GM18868 (cell line): ENCODE results near the gene CT45A7.
"Not testable (repeated sequence)": the region's sequence is repeated elsewhere in the genome, so short reads cannot be mapped to it uniquely, and the experiment has no call there.

ENCODE experiments used
- ATAC-seq: cut with Tn5 transposase; IDR thresholded peaks from one replicate; pipeline ENCODE4 v1.9.1; 2021; ENCODE audit warnings: mild to moderate bottlenecking, moderate library complexity; ENCODE audit not compliant: unreplicated experiment

CT45A7 gene, protein sequence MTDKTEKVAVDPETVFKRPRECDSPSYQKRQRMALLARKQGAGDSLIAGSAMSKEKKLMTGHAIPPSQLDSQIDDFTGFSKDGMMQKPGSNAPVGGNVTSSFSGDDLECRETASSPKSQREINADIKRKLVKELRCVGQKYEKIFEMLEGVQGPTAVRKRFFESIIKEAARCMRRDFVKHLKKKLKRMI

DNA sequence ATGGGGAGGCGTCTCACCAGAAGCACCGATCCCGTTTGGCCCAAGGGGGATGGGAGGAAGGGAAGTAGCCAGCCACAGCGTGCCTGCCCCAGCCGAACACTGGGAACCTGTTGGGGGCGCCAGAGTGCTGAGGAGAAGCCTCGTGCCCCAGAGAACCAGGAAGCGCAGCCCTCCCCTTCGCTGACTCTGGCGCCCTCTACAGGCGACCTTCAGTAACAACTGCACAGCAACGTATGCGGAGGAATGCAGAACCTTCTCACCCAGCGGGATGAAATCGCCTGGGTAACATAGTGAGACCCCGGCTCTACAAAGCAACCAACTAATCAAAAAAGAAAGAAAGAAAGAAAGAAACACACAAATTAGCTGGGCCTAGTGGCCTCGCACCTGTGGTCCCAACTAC is at the start of gene CT45A7:
TSS of gene CT45A7 (minus strand) at position 101 of the 400 bp plus-strand sequence. CDS start 3,747 bp downstream, outside the sequence.
- ATAC-seq, result not testable (repeated sequence)

DNA sequence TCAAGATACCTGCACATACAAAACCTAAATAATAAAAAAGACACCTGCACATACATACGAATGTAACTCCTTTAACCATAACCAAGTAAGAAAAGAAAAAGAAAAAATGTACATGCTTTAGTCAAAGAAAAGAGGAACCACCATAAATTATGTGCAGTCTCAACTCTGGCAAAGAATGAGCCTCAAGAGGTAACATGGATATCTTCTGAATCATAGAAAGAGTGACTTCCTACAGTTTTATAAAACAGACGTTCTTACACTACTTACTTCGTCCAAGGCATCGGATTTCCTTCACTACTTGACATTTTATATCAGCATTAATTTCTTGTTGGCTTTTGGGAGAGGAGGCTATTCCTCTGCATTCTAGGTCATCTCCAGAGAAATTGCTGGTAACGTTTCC is 45.7 kb upstream of the CT45A7 start:
- ATAC-seq, result not testable (repeated sequence)

DNA sequence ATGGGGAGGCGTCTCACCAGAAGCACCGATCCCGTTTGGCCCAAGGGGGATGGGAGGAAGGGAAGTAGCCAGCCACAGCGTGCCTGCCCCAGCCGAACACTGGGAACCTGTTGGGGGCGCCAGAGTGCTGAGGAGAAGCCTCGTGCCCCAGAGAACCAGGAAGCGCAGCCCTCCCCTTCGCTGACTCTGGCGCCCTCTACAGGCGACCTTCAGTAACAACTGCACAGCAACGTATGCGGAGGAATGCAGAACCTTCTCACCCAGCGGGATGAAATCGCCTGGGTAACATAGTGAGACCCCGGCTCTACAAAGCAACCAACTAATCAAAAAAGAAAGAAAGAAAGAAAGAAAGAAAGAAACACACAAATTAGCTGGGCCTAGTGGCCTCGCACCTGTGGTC is 34.6 kb upstream of the CT45A7 start, which contains the start of gene CT45A9:
TSS of gene CT45A9 (minus strand) at position 101 of the 400 bp plus-strand sequence. CDS start 3,751 bp downstream, outside the sequence.
- ATAC-seq, result not testable (repeated sequence)

DNA sequence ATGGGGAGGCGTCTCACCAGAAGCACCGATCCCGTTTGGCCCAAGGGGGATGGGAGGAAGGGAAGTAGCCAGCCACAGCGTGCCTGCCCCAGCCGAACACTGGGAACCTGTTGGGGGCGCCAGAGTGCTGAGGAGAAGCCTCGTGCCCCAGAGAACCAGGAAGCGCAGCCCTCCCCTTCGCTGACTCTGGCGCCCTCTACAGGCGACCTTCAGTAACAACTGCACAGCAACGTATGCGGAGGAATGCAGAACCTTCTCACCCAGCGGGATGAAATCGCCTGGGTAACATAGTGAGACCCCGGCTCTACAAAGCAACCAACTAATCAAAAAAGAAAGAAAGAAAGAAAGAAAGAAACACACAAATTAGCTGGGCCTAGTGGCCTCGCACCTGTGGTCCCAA is 17.4 kb upstream of the CT45A7 start, which contains the start of gene CT45A8:
TSS of gene CT45A8 (minus strand) at position 101 of the 400 bp plus-strand sequence. CDS start 3,755 bp downstream, outside the sequence.
- not testable (repeated sequence) for ATAC-seq

DNA sequence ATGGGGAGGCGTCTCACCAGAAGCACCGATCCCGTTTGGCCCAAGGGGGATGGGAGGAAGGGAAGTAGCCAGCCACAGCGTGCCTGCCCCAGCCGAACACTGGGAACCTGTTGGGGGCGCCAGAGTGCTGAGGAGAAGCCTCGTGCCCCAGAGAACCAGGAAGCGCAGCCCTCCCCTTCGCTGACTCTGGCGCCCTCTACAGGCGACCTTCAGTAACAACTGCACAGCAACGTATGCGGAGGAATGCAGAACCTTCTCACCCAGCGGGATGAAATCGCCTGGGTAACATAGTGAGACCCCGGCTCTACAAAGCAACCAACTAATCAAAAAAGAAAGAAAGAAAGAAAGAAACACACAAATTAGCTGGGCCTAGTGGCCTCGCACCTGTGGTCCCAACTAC is 17.2 kb downstream of the CT45A7 start, which contains the start of gene CT45A2:
TSS of gene CT45A2 (minus strand) at position 101 of the 400 bp plus-strand sequence. CDS start 3,747 bp downstream, outside the sequence.
- not testable (repeated sequence) for ATAC-seq

DNA sequence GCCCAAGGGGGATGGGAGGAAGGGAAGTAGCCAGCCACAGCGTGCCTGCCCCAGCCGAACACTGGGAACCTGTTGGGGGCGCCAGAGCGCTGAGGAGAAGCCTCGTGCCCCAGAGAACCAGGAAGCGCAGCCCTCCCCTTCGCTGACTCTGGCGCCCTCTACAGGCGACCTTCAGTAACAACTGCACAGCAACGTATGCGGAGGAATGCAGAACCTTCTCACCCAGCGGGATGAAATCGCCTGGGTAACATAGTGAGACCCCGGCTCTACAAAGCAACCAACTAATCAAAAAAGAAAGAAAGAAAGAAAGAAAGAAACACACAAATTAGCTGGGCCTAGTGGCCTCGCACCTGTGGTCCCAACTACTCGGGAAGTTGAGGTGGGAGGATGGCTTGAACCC is 34.4 kb downstream of the CT45A7 start, which contains the start of gene CT45A6:
TSS of gene CT45A6 (minus strand) at position 101 of the 400 bp plus-strand sequence. CDS start 3,794 bp downstream, outside the sequence.
- ATAC-seq, result not testable (repeated sequence)

DNA sequence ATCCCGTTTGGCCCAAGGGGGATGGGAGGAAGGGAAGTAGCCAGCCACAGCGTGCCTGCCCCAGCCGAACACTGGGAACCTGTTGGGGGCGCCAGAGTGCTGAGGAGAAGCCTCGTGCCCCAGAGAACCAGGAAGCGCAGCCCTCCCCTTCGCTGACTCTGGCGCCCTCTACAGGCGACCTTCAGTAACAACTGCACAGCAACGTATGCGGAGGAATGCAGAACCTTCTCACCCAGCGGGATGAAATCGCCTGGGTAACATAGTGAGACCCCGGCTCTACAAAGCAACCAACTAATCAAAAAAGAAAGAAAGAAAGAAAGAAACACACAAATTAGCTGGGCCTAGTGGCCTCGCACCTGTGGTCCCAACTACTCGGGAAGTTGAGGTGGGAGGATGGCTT is 51.7 kb downstream of the CT45A7 start, which contains the start of gene CT45A5:
TSS of gene CT45A5 (minus strand) at position 101 of the 400 bp plus-strand sequence. CDS start 3,774 bp downstream, outside the sequence.
- ATAC-seq, result not testable (repeated sequence)
